NCI-H82 treated with DMSO at 0.1 percent for 48 hours (cell line): ENCODE measurements around the gene MCF2L.

Source experiments
- DNase-seq: peaks from one replicate; lab custom pipeline; 2025; ENCODE audit not compliant: unreplicated experiment; lab: John Stamatoyannopoulos, UW

The MCF2L gene

GRCh38 chr13:113080901-113081521 is 112.0 kb downstream of the MCF2L start:
- DNase-seq = no peak

- DNase-seq = no peak
Measured at GRCh38 chr13:113082198-113083021, 113.4 kb downstream of the MCF2L start.

- no peak for DNase-seq
Measured at GRCh38 chr13:113083022-113083373, 114.0 kb downstream of the MCF2L start.

- no peak for DNase-seq
Measured at GRCh38 chr13:113083402-113084061, 114.5 kb downstream of the MCF2L start.

- no peak for DNase-seq
Measured at GRCh38 chr13:113084094-113084942, 115.3 kb downstream of the MCF2L start.

GRCh38 chr13:113084943-113085540 is 116.0 kb downstream of the MCF2L start:
- no peak for DNase-seq

- DNase-seq = no peak
Measured at GRCh38 chr13:113086031-113086750, 117.2 kb downstream of the MCF2L start.

- DNase-seq = no peak
Measured at GRCh38 chr13:113086991-113087922, 118.2 kb downstream of the MCF2L start.

GRCh38 chr13:113087923-113088690 is 119.1 kb downstream of the MCF2L start:
- DNase-seq = no peak

GRCh38 chr13:113088691-113089020 is 119.6 kb downstream of the MCF2L start:
- no peak for DNase-seq

GRCh38 chr13:113089693-113090414 is 120.8 kb downstream of the MCF2L start:
- no peak for DNase-seq

GRCh38 chr13:113090415-113090770 is 121.4 kb downstream of the MCF2L start:
- no peak for DNase-seq

GRCh38 chr13:113090806-113091205 is 121.8 kb downstream of the MCF2L start:
- DNase-seq = no peak

- DNase-seq = no peak
Measured at GRCh38 chr13:113091211-113091771, 122.3 kb downstream of the MCF2L start.

GRCh38 chr13:113091891-113092775 is 123.1 kb downstream of the MCF2L start:
- no peak for DNase-seq

- DNase-seq = no peak
Measured at GRCh38 chr13:113092776-113093579, 124.0 kb downstream of the MCF2L start.
